Measurements from ENCODE around the gene ZDHHC4.
"Not testable (repeated sequence)": the region's sequence is repeated elsewhere in the genome, so short reads cannot be mapped to it uniquely, and the experiment has no call there.

The ZDHHC4 gene

DNA sequence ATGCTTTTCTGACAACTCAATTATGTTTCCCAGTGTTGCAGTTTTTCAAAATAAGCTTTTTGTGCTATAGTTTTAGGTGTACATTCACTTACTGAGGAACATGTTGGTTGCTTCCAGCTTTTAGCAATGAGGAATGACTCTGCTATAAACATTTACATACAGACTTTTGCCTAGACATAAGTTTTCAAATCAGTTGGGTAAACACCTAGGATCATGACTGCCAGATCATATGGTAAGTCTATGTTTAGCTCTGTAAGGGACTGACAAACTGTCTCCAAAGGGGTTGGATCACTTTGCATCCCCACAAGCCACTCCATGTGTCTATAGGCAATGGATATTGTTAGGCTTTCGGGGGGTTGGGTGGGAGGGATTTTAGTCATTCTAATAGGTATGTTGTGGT lies 15.1 kb upstream of the ZDHHC4 start:
- DNase-seq (ENCODE audit: low read depth, low spot score) = no peak

DNA sequence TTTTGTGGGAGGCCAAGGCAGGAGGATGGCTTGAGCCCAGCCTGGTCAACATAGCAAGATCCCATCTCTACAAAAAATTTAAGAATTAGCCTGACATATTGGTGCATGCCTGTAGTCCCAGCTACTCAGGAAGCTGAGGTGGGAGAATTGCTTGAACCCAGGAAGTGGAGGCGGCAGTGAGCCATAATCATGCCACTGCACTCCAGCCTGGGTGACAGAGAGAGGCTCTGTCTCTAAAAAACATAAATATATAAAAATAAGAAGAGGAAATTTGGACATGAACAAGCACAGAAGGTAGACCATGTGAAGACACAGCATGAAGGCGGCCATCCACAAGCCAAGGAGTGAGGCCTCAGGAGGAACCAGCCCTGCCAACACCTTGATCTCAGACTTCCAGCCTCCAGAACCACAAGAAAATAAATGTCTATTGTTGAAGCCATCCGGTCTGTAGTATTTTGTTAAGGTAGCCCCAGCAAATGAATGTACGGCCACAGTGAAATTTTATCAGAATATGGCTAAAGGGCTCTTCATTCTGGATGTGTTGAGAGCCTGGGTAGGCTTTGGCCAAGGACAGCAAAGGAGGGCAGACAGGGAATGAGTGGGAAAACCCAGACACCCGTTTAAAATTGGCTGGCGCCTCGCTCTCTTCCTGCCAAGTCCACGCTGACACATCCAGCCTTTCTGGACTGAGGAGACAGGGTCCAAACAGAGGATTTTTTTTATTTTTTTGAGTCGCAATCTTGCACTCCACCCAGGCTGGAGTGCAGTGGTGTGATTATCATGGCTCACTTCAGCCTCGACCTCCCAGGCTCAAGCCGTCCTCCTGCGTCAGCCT lies 13.1 kb upstream of the ZDHHC4 start:
- no peak for DNase-seq (ENCODE audit: low read depth, low spot score)

DNA sequence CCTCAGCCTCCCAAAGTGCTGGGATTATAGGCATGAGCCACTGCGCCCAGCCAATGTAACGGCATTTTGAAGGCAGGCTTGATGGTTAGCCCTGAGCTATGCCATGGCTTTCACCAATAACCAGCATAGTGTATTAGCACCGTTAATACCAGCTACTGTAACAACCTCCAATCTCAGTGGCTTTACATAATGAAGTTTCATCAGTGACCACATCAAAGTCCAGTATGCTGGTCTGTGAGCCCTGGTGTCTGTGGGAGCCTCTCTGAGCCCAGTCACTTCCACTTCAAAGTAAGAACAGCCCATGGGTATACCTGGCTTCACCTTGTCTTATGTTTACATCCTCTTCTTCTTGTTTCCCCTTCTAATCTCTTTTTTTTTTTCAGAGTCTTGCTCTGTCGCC lies 11.6 kb upstream of the ZDHHC4 start:
- no peak for DNase-seq (ENCODE audit: low read depth, low spot score)

DNA sequence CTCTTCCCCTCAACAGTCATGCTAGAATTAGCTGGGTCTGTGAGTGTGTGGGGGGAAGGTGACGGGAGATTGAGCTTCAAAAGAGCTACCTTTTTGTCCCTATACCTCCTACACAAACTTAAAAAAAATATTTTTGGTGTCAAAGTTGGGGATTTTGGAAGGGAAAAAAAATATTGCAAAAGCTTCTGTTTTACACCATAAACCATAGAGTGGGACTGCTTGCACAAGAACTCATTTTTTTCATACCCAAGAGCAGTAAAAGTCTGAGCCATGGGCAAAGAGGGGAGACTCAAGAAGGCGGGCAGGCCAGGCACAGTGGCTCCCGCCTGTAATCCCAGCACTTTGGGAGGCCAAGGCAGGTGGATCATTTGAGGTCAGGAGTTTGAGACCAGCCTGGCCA lies 9.4 kb upstream of the ZDHHC4 start:
- no peak for DNase-seq (ENCODE audit: low read depth, low spot score)

DNA sequence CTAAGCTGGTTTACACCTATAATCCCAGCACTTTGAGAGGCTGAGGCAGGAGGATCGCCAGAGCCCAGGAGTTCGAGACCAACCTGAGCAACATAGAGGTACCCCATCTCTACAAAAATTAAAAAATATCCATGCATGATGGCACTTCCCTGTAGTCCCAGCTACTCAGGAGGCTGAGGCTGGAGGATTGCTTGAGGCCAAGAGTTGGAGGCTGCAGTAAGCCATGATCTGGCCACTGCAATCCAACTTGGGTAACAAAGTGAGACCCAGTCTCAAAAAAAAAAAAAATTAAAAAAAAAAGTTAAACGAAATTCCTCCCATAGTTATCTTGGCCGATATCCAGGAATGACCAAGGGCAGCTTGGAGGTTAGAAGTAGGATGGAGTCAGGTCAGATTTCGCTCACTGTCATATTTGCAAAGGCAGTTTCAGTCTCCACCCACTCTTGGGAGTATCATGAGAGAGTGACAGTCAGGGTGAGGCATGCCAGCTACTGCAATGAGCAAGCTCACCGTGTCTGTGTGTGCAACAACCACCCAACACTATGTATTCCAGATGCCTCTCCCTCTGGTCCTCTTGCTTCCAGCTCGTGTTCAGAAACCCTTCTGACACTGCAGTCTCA lies 6.0 kb upstream of the ZDHHC4 start:
- DNase-seq (ENCODE audit: low read depth, low spot score) = no peak

DNA sequence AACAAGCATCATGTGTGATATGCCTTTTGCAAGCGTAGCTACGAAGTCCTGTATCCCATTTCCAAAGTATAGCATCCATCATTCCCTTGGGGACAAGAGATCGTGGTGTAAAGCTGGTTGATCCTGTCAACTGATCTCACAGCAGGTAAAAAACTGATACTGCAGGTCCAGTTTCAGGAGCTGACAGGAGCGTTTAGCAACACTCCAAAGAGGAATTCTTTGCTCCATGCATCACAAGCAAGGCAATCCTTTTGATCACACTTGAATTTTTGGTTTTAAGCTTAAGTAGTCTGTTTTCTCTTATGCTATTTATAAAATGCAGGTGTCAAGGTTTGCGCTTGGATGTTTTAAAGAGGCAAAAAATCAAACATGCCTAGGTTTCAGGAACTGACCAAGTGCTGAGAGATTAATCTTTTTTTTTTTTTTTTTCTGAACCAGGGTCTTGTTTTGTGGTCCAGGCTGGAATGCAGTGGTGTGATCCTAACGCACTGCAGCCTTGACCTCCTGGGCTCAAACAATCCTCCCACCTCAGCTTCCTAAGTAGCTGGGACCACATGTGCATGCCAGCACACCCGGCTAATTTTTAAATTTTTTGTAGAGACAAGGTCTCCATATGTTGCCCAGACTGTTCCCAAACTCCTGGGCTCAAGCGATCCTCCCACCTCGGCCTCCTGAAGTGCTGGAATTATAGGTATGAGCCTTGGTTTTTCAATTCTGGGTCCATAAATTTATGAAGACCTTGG lies 1.8 kb upstream of the ZDHHC4 start:
- DNase-seq (ENCODE audit: low read depth, low spot score) = no peak

DNA sequence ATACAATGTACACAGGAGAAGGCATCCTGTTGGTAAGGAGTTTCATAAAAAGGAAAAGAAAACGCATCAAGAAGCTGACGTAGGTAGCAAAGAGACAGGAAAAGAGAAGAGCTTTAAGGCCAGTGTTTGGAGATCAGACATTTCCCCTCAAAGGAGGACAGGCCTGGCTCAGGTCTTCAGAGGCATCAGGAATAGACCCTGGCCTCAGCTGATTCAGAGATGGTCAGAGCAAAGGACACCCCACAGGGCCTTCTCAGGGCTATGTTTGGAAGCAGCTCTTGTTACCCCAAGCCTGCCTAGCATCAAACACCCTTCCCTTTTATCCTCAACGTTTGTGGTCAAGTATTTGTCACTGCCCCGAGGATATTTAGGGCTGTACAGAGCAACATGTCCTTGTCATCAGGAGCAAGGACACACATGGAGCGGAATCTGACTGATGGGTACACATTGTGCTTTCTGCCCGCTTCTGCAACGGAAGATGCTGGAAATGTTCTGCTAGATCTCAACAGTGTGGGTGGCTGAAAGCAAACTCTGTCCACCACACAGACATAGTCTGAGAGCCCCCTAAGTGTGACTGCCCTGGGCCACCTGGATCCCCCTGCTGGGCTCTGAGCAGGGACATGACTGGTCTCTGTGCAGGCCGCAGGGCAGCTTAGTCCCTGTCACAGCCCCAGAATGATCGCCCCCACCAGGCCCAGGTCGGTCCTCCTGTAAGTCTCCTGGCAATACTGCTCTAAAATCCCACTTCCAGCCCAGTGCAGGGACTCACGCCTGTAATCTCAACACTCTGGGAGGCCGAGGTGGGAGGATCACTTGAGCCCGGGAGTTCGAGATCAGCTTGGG lies 1.0 kb upstream of the ZDHHC4 start:
- no peak for DNase-seq (ENCODE audit: low read depth, low spot score)

- DNase-seq (ENCODE audit: low read depth, low spot score) = not testable (repeated sequence)
These were observed 336 bp upstream of the ZDHHC4 start for GRCh38 chr7:6576867-6577368.

- no peak for DNase-seq (ENCODE audit: low read depth, low spot score)
These were observed 1.1 kb downstream of the ZDHHC4 start for GRCh38 chr7:6578114-6579084.

- no peak for DNase-seq (ENCODE audit: low read depth, low spot score)
These were observed 2.2 kb downstream of the ZDHHC4 start for GRCh38 chr7:6579446-6579845.

- not testable (repeated sequence) for DNase-seq (ENCODE audit: low read depth, low spot score)
These were observed 8.6 kb downstream of the ZDHHC4 start for GRCh38 chr7:6585746-6586432.

GRCh38 chr7:6588566-6588965 lies 11.3 kb downstream of the ZDHHC4 start:
- DNase-seq (ENCODE audit: low read depth, low spot score) = no peak

DNA sequence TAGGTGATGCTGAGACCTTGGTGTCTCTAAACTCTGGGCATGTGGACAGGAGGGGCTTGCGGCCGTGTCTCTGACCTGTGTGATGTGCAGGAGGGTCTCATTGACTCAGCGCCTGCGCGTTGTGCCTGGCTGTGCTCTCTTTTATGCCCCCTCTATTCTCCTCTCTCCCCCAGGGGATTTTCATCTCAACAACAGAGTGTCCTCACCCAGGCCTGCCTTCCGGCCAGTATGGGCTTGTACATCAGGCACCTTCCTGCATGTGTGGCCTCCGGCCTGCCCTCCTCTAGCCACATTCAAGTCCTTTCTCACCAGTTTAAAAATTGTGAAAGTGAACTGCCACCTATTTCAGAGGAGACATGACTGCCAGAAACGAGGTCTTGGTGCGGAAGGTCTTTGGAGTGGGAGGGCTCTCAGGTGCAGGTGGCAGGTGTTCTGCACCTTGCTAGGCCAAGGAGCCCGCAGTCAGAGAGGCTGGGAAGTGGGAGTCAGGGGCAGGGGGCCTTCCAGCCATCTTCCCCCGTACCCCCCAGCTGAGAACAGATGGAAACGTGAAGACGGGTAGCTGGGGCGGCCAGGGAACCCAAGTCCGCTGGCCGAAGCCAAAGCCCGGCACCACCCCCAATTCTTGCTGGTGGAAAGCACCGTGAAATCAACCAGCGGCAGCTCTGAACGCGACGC lies 12.0 kb downstream of the ZDHHC4 start:
- no peak for DNase-seq (ENCODE audit: low read depth, low spot score)

GRCh38 chr7:6589829-6590644 lies 12.8 kb downstream of the ZDHHC4 start, which contains the start of gene INTS15:
Gene INTS15 (plus strand): TSS chr7:6590021. CDS start chr7:6590284, 263 bp downstream.
- DNase-seq (ENCODE audit: low read depth, low spot score) = peak; percentile 64

DNA sequence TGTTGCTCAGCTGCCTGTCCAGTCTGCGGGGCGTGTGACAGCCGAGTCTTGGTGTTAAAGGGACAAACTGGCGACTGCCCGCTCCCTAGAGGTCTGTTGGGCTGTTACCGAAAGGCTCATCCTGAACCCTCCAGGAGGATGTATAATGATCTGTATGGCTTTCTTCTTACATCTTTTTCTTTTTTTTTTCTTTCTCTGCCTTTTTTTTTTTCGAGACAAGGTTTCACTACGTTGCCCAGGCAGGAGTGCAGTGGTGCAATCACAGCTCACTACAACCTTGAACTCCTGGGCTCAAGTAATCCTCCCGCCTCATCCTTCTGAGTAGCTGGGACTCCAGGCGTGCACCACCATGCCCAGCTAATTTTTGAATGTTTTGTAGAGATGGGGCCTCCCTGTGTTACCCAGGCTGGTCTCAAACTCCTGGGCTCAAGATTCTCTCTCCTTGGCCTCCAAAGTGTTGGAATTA lies 13.4 kb downstream of the ZDHHC4 start:
- DNase-seq (ENCODE audit: low read depth, low spot score) = no peak

GRCh38 chr7:6600093-6600492 lies 22.8 kb downstream of the ZDHHC4 start:
- no peak for DNase-seq (ENCODE audit: low read depth, low spot score)

DNA sequence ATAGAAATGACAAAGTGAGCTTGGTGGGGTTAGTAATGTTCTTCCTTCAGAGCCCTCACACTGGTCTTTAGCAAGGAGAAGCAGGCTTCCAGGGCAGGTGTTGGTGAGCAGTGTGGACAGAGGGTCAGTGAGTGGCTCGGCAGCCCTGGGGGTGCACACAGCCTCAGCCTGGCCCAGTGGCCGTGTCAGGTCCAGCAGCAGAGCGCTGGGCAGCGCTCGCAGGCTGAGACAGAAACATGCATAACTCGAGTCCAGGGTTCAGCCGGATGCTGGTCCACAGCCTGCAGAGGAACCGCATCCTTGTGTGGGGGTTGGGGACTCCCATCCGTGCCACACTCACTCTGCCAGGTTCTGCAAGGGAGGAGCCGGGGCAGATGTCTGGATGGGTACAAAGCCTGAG lies 27.2 kb downstream of the ZDHHC4 start:
- no peak for DNase-seq (ENCODE audit: low read depth, low spot score)
